Measurements from ENCODE around the gene SENP7.
"Not testable (repeated sequence)": the region's sequence is repeated elsewhere in the genome, so short reads cannot be mapped to it uniquely, and the experiment has no call there.

SENP7 gene

GRCh38 chr3:101454629-101455028 is 58.4 kb downstream of the SENP7 start:
- no peak for DNase-seq (ENCODE audit: low read depth)

GRCh38 chr3:101453961-101454360 is 59.1 kb downstream of the SENP7 start:
- no peak for DNase-seq (ENCODE audit: low read depth)

GRCh38 chr3:101438641-101439040 is 74.4 kb downstream of the SENP7 start:
- DNase-seq (ENCODE audit: low read depth) = not testable (repeated sequence)

GRCh38 chr3:101433652-101434051 is 79.4 kb downstream of the SENP7 start:
- no peak for DNase-seq (ENCODE audit: low read depth)

GRCh38 chr3:101423984-101424888 is 88.8 kb downstream of the SENP7 start:
- DNase-seq (ENCODE audit: low read depth) = no peak

GRCh38 chr3:101418851-101419250 is 94.2 kb downstream of the SENP7 start:
- no peak for DNase-seq (ENCODE audit: low read depth)

- DNase-seq (ENCODE audit: low read depth) = no peak
Measured at GRCh38 chr3:101414121-101414520, 98.9 kb downstream of the SENP7 start.

- no peak for DNase-seq (ENCODE audit: low read depth)
Measured at GRCh38 chr3:101413656-101414055, 99.4 kb downstream of the SENP7 start.

GRCh38 chr3:101391413-101391950 is 121.5 kb downstream of the SENP7 start:
- no peak for DNase-seq (ENCODE audit: low read depth)

- no peak for DNase-seq (ENCODE audit: low read depth)
Measured at GRCh38 chr3:101388706-101389105, 124.3 kb downstream of the SENP7 start.

GRCh38 chr3:101387351-101387750 is 125.7 kb downstream of the SENP7 start:
- DNase-seq (ENCODE audit: low read depth) = no peak

GRCh38 chr3:101384426-101384825 is 128.6 kb downstream of the SENP7 start:
- no peak for DNase-seq (ENCODE audit: low read depth)

- no peak for DNase-seq (ENCODE audit: low read depth)
Measured at GRCh38 chr3:101383656-101384055, 129.4 kb downstream of the SENP7 start.

- DNase-seq (ENCODE audit: low read depth) = no peak
Measured at GRCh38 chr3:101383156-101383575, 129.8 kb downstream of the SENP7 start.

- DNase-seq (ENCODE audit: low read depth) = peak; percentile 17
Measured at GRCh38 chr3:101381809-101382208, 131.2 kb downstream of the SENP7 start.

GRCh38 chr3:101379658-101380376 is 133.2 kb downstream of the SENP7 start:
- DNase-seq (ENCODE audit: low read depth) = no peak

- no peak for DNase-seq (ENCODE audit: low read depth)
Measured at GRCh38 chr3:101377796-101378195, 135.2 kb downstream of the SENP7 start.

- DNase-seq (ENCODE audit: low read depth) = no peak
Measured at GRCh38 chr3:101377209-101377608, 135.8 kb downstream of the SENP7 start.

- DNase-seq (ENCODE audit: low read depth) = no peak
Measured at GRCh38 chr3:101375586-101375985, 137.4 kb downstream of the SENP7 start.

- no peak for DNase-seq (ENCODE audit: low read depth)
Measured at GRCh38 chr3:101362406-101362805, 150.6 kb downstream of the SENP7 start.

- no peak for DNase-seq (ENCODE audit: low read depth)
Measured at GRCh38 chr3:101351829-101352228, 161.2 kb downstream of the SENP7 start.

GRCh38 chr3:101340591-101340990 is 172.4 kb downstream of the SENP7 start:
- no peak for DNase-seq (ENCODE audit: low read depth)

- no peak for DNase-seq (ENCODE audit: low read depth)
Measured at GRCh38 chr3:101333883-101334282, 179.1 kb downstream of the SENP7 start.

Measured in fibroblast of the conjunctiva (primary cell).